Left renal pelvis (tissue), 4 donors: ENCODE results near the gene DLST. TPM values are rescaled to one million over a fixed set of nuclear protein-coding genes. Genes with fewer than 3 reads are reported as not detected.

Experiments used
- DNase-seq, 4 donors: peaks; one replicate each; pipeline ENCODE4 v3.0.0-alpha.2; 2013; ENCODE audit warnings: low read depth in 4 of 4, low spot score in 3 of 4
- polyA plus RNA-seq, 4 donors: library from polyadenylated mRNA; unstranded; fragments of 120-200 nt; gene quantifications; one replicate each; pipeline ENCODE4 v1.2.1, GENCODE V29; 2013; ENCODE audit not compliant: insufficient read length in 4 of 4

DLST gene
- polyA plus RNA-seq, 4 donors: 74.3 to 122 (median 113) TPM

GRCh38 chr14:74891870-74892269 lies 10.2 kb downstream of the DLST start:
- DNase-seq: no peak

- no peak for DNase-seq
Observed at GRCh38 chr14:74892745-74893144, 11.0 kb downstream of the DLST start.

- DNase-seq: no peak
Observed at GRCh38 chr14:74893614-74894091, 11.9 kb downstream of the DLST start.

GRCh38 chr14:74896400-74896799 lies 14.7 kb downstream of the DLST start:
- DNase-seq: no peak

GRCh38 chr14:74897642-74898041 lies 15.9 kb downstream of the DLST start:
- no peak for DNase-seq

- DNase-seq: no peak
Observed at GRCh38 chr14:74898083-74898482, 16.4 kb downstream of the DLST start.

GRCh38 chr14:74898694-74899093 lies 17.0 kb downstream of the DLST start:
- DNase-seq: no peak

- no peak for DNase-seq
Observed at GRCh38 chr14:74902941-74903705, 21.4 kb downstream of the DLST start.

- DNase-seq: no peak
Observed at GRCh38 chr14:74904635-74905503, 23.2 kb downstream of the DLST start.

GRCh38 chr14:74905595-74906142 lies 24.0 kb downstream of the DLST start:
- DNase-seq: peak in 1 of 4 donors; percentile 19

GRCh38 chr14:74906925-74907521 lies 25.3 kb downstream of the DLST start:
- no peak for DNase-seq

- no peak for DNase-seq
Observed at GRCh38 chr14:74907744-74908143, 26.0 kb downstream of the DLST start.

- DNase-seq: no peak
Observed at GRCh38 chr14:74908861-74909341, 27.2 kb downstream of the DLST start.

- no peak for DNase-seq
Observed at GRCh38 chr14:74909501-74909900, 27.8 kb downstream of the DLST start.

- DNase-seq: no peak
Observed at GRCh38 chr14:74909911-74910310, 28.2 kb downstream of the DLST start.

GRCh38 chr14:74910556-74910955 lies 28.8 kb downstream of the DLST start:
- DNase-seq: no peak

GRCh38 chr14:74911221-74911620 lies 29.5 kb downstream of the DLST start:
- no peak for DNase-seq

- no peak for DNase-seq
Observed at GRCh38 chr14:74911704-74912103, 30.0 kb downstream of the DLST start.

- DNase-seq: no peak
Observed at GRCh38 chr14:74912111-74912510, 30.4 kb downstream of the DLST start.

GRCh38 chr14:74912801-74913200 lies 31.1 kb downstream of the DLST start:
- DNase-seq: no peak

- DNase-seq: no peak
Observed at GRCh38 chr14:74913393-74913910, 31.7 kb downstream of the DLST start.
